Body of pancreas (tissue), 4 donors: ENCODE measurements around the gene GJB3. TPM values are rescaled to one million over a fixed set of nuclear protein-coding genes. Genes with fewer than 3 reads are reported as not detected.

ENCODE experiments used
- ATAC-seq: fragments of 150-250 bp; one replicate; pipeline ENCODE4 v1.9.1; 2016
- DNase-seq, 4 donors: peaks; one replicate each; pipeline ENCODE4 v3.0.0-alpha.2; 2019
- H3K27ac ChIP-seq, 4 donors: fragments of 200-600 bp; sonication (generic); 1 replicate in 3 of 4; 2 replicates in 1 of 4; pipeline versions ENCODE4 v1.5.1 to v1.6.1; 2016 to 2019; ENCODE audit warnings: mild to moderate bottlenecking in 1 of 4, mixed read lengths in 1 of 4, moderate library complexity in 1 of 4
- H3K27me3 ChIP-seq, 2 donors: fragments of 200-600 bp; sonication (generic); one replicate each; pipeline ENCODE4 v1.6.0; 2016; ENCODE audit warnings: mild to moderate bottlenecking in 1 of 2
- H3K36me3 ChIP-seq, 2 donors: fragments of 200-600 bp; sonication (generic); replicated peaks in 1 of 2; 2 replicates each; pipeline ENCODE4 v1.5.1; 2016; ENCODE audit warnings: low read depth in 2 of 2; ENCODE audit not compliant: insufficient read depth in 1 of 2
- H3K4me1 ChIP-seq: fragments of 200-600 bp; sonication (generic); one replicate; pipeline ENCODE4 v1.6.0; 2016
- H3K4me3 ChIP-seq, 2 donors: fragments of 200-600 bp; sonication (generic); 1 replicate in 1 of 2; 2 replicates in 1 of 2; pipeline ENCODE4 v1.5.1; 2016 to 2019
- H3K9me3 ChIP-seq, 3 donors: fragments of 200-600 bp; sonication (generic); 1 replicate in 2 of 3; 2 replicates in 1 of 3; pipeline ENCODE4 v1.5.1; 2016
- POLR2A ChIP-seq, 3 donors: fragments of 450-650 bp; IDR thresholded peaks; one replicate each; pipeline ENCODE4 v1.6.1; 2016; ENCODE audit warnings: antibody characterized with exemption in 3 of 3, mild to moderate bottlenecking in 2 of 3
- WGBS, 2 donors: methylation state at CpG; one replicate each; pipeline ENCODE4 v1.1.5; 2017; 5-methylcytosine and 5-hydroxymethylcytosine counted together
- intact Hi-C: fragments of 100-400 bp; cut with DNase I; formaldehyde crosslinking; loops from one replicate; pipeline ENCODE4 v1.15.1; 2023
- total RNA-seq, 2 donors: library from RNA; depleted of rRNA; stranded (reverse); fragments of >200 nt; gene quantifications; one replicate each; pipeline ENCODE4 v1.1.0, GENCODE V29; 2016
- TF ChIP-seq, protein P1 (sequence below), 7 experiments: fragments of 450-650 bp in 4 of 7; fragments of 200-600 bp in 3 of 7; sonication (generic) in 3 of 7; IDR thresholded peaks; one replicate each; pipeline ENCODE4 v1.5.1; 2016 to 2019; ENCODE audit warnings: antibody characterized with exemption in 7 of 7

GJB3 gene
- total RNA-seq, 2 donors from 2014 or later: 0.52 TPM; not detected in 1

DNA sequence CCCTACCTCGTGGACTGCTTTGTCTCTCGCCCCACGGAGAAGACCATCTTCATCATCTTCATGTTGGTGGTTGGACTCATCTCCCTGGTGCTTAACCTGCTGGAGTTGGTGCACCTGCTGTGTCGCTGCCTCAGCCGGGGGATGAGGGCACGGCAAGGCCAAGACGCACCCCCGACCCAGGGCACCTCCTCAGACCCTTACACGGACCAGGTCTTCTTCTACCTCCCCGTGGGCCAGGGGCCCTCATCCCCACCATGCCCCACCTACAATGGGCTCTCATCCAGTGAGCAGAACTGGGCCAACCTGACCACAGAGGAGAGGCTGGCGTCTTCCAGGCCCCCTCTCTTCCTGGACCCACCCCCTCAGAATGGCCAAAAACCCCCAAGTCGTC, 13.8 kb downstream of the GJB3 start:
- Histone ChIP-seq H3K4me1 (peaks cover 17% of the 10 kb centered on the region), H3K4me3 (no peak overlapping the region), H3K27ac (no peak overlapping the region), H3K36me3 (no peaks in the 10 kb centered on the region), H3K9me3 (no peaks in the 10 kb centered on the region), H3K27me3 (no peaks in the 10 kb centered on the region)
- ATAC-seq (no peak), DNase-seq (no peak)
- TF ChIP-seq, protein P1, sequence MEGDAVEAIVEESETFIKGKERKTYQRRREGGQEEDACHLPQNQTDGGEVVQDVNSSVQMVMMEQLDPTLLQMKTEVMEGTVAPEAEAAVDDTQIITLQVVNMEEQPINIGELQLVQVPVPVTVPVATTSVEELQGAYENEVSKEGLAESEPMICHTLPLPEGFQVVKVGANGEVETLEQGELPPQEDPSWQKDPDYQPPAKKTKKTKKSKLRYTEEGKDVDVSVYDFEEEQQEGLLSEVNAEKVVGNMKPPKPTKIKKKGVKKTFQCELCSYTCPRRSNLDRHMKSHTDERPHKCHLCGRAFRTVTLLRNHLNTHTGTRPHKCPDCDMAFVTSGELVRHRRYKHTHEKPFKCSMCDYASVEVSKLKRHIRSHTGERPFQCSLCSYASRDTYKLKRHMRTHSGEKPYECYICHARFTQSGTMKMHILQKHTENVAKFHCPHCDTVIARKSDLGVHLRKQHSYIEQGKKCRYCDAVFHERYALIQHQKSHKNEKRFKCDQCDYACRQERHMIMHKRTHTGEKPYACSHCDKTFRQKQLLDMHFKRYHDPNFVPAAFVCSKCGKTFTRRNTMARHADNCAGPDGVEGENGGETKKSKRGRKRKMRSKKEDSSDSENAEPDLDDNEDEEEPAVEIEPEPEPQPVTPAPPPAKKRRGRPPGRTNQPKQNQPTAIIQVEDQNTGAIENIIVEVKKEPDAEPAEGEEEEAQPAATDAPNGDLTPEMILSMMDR (IDR thresholded peaks at IDR 0.05): no peak
- TF ChIP-seq POLR2A (IDR thresholded peaks at IDR 0.05): no peak
- WGBS, 2 donors: 90 to 95% methylated on average over 11 to 12 of the region's 12 CpGs
- intact Hi-C loops: no loop called here

DNA sequence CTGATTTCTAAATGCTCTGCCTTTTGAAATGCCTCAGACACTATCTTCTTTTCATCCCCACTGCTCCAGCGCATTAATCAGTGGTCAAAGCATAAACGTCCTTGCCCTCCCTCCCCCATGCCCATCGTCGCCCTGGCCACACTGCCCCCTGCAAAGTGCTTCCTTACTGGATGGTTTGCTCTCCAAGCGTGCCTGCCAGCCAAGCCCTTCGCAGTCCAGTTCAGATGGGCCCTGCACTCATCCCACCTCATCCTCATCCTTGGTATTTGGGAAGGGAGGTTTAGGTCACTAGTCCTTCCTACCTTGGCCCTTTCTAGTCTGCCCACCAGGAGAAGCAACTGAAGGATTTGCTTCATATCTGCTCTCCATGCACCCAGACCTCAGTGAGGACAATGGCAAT, 14.9 kb downstream of the GJB3 start:
- no peak overlapping the region for H3K4me3 ChIP-seq
- 69% methylated on average over 6 of the region's 6 CpGs for WGBS, 2 donors

DNA sequence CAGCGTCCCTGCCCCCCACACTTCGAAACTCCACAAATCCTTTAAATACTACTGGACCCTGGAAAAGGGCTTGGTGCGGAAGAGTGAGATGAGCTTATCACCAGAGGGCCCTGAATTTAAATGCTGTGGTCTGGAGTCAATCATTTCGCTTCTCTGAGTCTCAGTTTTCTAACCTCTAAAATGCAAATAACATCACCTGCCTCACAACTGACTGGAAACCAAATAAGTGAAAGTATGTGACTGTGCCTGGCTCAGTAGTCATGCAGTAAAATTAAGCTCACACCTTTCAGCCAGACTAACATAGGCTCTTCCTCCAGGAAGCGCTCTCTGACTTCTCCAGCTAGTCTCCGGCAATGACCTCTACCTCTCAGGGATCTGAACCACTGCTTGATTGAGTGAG, 16.0 kb downstream of the GJB3 start:
- DNase-seq: no peak
- no peak for ATAC-seq
- peaks cover 17% of the 10 kb centered on the region for H3K4me1 ChIP-seq
- no peak overlapping the region for H3K4me3 ChIP-seq
- H3K36me3 ChIP-seq: no peaks in the 10 kb centered on the region
- H3K27me3 ChIP-seq: no peaks in the 10 kb centered on the region
- no peak overlapping the region for H3K27ac ChIP-seq
- 79 to 95% methylated on average over 6 of the region's 6 CpGs for WGBS, 2 donors
- H3K9me3 ChIP-seq: no peaks in the 10 kb centered on the region
- intact Hi-C loops: no loop called here
- TF ChIP-seq POLR2A (IDR thresholded peaks at IDR 0.05): no peak
- TF ChIP-seq, protein P1 (IDR thresholded peaks at IDR 0.05): no peak

More for the DNA sequence above, 14.9 kb downstream of the GJB3 start:
- DNase-seq: no peak
- ATAC-seq: no peak
- Histone ChIP-seq H3K27ac (no peak overlapping the region), H3K36me3 (no peaks in the 10 kb centered on the region), H3K27me3 (no peaks in the 10 kb centered on the region), H3K4me1 (peaks cover 17% of the 10 kb centered on the region), H3K9me3 (no peaks in the 10 kb centered on the region)
- intact Hi-C loops: no loop called here
- TF ChIP-seq, protein P1 (IDR thresholded peaks at IDR 0.05): no peak
- TF ChIP-seq POLR2A (IDR thresholded peaks at IDR 0.05): no peak

DNA sequence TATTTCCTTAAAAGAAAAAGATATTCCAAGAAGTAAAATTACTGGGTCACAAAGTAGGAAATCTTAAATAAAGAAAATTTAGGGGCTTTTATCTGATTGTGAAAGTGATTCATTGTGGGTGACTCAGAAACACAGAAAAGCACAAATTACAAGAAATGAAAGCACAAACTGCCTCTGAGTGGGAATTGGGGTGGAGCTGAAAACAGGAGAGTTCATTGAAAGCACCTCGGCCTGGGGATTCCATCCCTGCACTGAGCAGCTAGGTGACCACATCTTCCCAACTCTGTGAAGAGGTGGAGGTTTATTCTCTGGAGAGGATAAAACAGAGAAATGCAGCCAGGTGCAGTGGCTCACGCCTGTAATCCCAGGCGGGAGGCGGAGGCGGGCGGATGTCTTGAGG, 19.2 kb downstream of the GJB3 start:
- Histone ChIP-seq H3K9me3 (no peaks in the 10 kb centered on the region), H3K4me1 (peaks cover 6% of the 10 kb centered on the region), H3K36me3 (no peaks in the 10 kb centered on the region), H3K27me3 (no peaks in the 10 kb centered on the region), H3K4me3 (no peak overlapping the region), H3K27ac (no peak overlapping the region)
- ATAC-seq (no peak), DNase-seq (no peak)
- no peak for TF ChIP-seq POLR2A (IDR thresholded peaks at IDR 0.05)
- TF ChIP-seq, protein P1 (IDR thresholded peaks at IDR 0.05): no peak
- intact Hi-C loops: no loop called here
- 92 to 97% methylated on average over 6 of the region's 6 CpGs for WGBS, 2 donors

DNA sequence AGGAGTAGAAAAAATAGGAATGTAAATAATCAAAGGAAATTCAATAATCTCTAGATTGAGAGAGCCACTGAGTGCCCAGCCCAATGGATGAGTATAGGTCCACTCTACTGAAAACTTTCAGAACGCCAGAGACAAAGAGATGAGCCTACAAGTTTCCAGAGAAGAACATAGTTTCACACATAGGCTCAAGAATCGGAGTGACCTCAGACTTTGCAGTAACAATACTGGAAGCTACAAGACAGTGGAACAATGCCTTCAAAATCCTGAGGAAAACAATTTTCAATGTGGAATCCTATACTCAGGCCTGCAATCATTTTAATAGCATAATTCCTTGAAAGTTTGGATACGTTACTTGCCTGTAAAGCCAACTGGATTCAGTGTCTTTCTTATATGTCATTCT, 22.8 kb downstream of the GJB3 start:
- WGBS, 2 donors: 92% methylated on average over 3 of the region's 3 CpGs
- H3K36me3 ChIP-seq: no peaks in the 10 kb centered on the region
- H3K27me3 ChIP-seq: no peaks in the 10 kb centered on the region
- intact Hi-C loops: no loop called here
- TF ChIP-seq, protein P1 (IDR thresholded peaks at IDR 0.05): no peak
- no peak for TF ChIP-seq POLR2A (IDR thresholded peaks at IDR 0.05)
- H3K4me3 ChIP-seq: no peak overlapping the region
- no peak overlapping the region for H3K27ac ChIP-seq
- no peak for DNase-seq
- no peak for ATAC-seq
- H3K9me3 ChIP-seq: no peaks in the 10 kb centered on the region
- peaks cover 6% of the 10 kb centered on the region for H3K4me1 ChIP-seq
